Esophagus squamous epithelium (tissue), 5 donors: ENCODE data around the gene DCHS1. TPM values are rescaled to one million over a fixed set of nuclear protein-coding genes. Genes with fewer than 3 reads are reported as not detected.

Source experiments
- DNase-seq: peaks from one replicate; lab custom pipeline; 2025; lab: John Stamatoyannopoulos, UW
- H3K27ac ChIP-seq, 4 donors: fragments of 200-600 bp; sonication (generic); one replicate each; pipeline ENCODE4 v1.5.1; 2016 to 2019; ENCODE audit warnings: mild to moderate bottlenecking in 1 of 4
- H3K27me3 ChIP-seq, 4 donors: fragments of 200-600 bp; sonication (generic); 1 replicate in 3 of 4; 2 replicates in 1 of 4; pipeline versions ENCODE4 v1.5.1 to v1.6.0; 2017 to 2021; ENCODE audit warnings: antibody characterized with exemption in 1 of 4
- H3K36me3 ChIP-seq, 3 donors: fragments of 200-600 bp; sonication (generic); one replicate each; pipeline ENCODE4 v1.5.1; 2016 to 2019
- H3K4me1 ChIP-seq, 3 donors: fragments of 200-600 bp; sonication (generic); one replicate each; pipeline ENCODE4 v1.5.1; 2017 to 2019
- H3K4me3 ChIP-seq, 4 donors: fragments of 200-600 bp; sonication (generic); 1 replicate in 3 of 4; 2 replicates in 1 of 4; pipeline ENCODE4 v1.5.1; 2016 to 2019; ENCODE audit warnings: mild to moderate bottlenecking in 2 of 4, moderate library complexity in 1 of 4
- H3K9me3 ChIP-seq, 3 donors: fragments of 200-600 bp; sonication (generic); one replicate each; pipeline ENCODE4 v1.5.1; 2016 to 2019
- CTCF ChIP-seq, 6 experiments: fragments of 450-650 bp in 4 of 6; fragments of 200-600 bp in 2 of 6; sonication (generic) in 2 of 6; IDR thresholded peaks; one replicate each; pipeline ENCODE4 v1.5.1; 2016 to 2019; ENCODE audit warnings: antibody characterized with exemption in 6 of 6, mild to moderate bottlenecking in 4 of 6, moderate library complexity in 4 of 6
- POLR2A ChIP-seq, 4 donors: fragments of 450-650 bp; IDR thresholded peaks; one replicate each; pipeline ENCODE4 v1.6.1; 2017; ENCODE audit warnings: antibody characterized with exemption in 4 of 4, mild to moderate bottlenecking in 4 of 4, moderate library complexity in 3 of 4
- WGBS, 2 donors: methylation state at CpG; one replicate each; pipeline ENCODE4 v1.1.5; 2018; 5-methylcytosine and 5-hydroxymethylcytosine counted together
- intact Hi-C: fragments of 100-400 bp; cut with DNase I; formaldehyde crosslinking; loops from one replicate; pipeline ENCODE4 v1.15.0; 2022
- total RNA-seq, 4 donors: library from RNA; depleted of rRNA; stranded (reverse); fragments of >200 nt; gene quantifications; one replicate each; pipeline ENCODE4 v1.1.0, GENCODE V29; 2016
- donor health status: DM: yes; HTN: yes; CAD: no.

Gene DCHS1
- total RNA-seq, 4 donors from 2014 or later = 1.1 to 9.9 (median 2.3) TPM

- Histone ChIP-seq H3K27ac (no peak overlapping the region), H3K4me3 (no peak overlapping the region), H3K36me3 (peaks cover 0 to 17% (median 0%) of the 10 kb centered on the region in 3 donors), H3K4me1 (peaks cover 8 to 42% (median 20%) of the 10 kb centered on the region in 3 donors), H3K27me3 (no peaks in the 10 kb centered on the region), H3K9me3 (no peaks in the 10 kb centered on the region)
- 87 to 88% methylated on average over 7 to 29 of the region's 36 CpGs for WGBS, 2 donors
- DNase-seq = no peak
- intact Hi-C loops = no loop called here
- TF ChIP-seq POLR2A (IDR thresholded peaks at IDR 0.05) (no peak), CTCF (IDR thresholded peaks at IDR 0.05) (no peak)
These were observed 15.3 kb downstream of the DCHS1 start for GRCh38 chr11:6640036-6640984.

GRCh38 chr11:6638429-6638828 lies 17.2 kb downstream of the DCHS1 start:
- peaks cover 8 to 57% (median 20%) of the 10 kb centered on the region in 3 donors for H3K4me1 ChIP-seq
- no peak for DNase-seq
- no peaks in the 10 kb centered on the region for H3K9me3 ChIP-seq
- H3K36me3 ChIP-seq = peaks cover 0 to 17% (median 0%) of the 10 kb centered on the region in 3 donors
- WGBS, 2 donors = 74 to 78% methylated on average over 4 of the region's 4 CpGs
- TF ChIP-seq POLR2A (IDR thresholded peaks at IDR 0.05) = no peak
- no peak for TF ChIP-seq CTCF (IDR thresholded peaks at IDR 0.05)
- no peak overlapping the region for H3K4me3 ChIP-seq
- no peaks in the 10 kb centered on the region for H3K27me3 ChIP-seq
- intact Hi-C loops = no loop called here
- peak overlapping the region in 1 of 4 donors; percentile 17 for H3K27ac ChIP-seq

GRCh38 chr11:6637871-6638270 lies 17.7 kb downstream of the DCHS1 start:
- peak overlapping the region in 1 of 4 donors; percentile 17 for H3K27ac ChIP-seq
- peaks cover 0 to 21% (median 0%) of the 10 kb centered on the region in 3 donors for H3K36me3 ChIP-seq
- intact Hi-C loops = no loop called here
- no peak overlapping the region for H3K4me3 ChIP-seq
- H3K9me3 ChIP-seq = no peaks in the 10 kb centered on the region
- no peak for DNase-seq
- WGBS, 2 donors = 0 to 9% methylated on average over 2 to 3 of the region's 3 CpGs
- TF ChIP-seq POLR2A (IDR thresholded peaks at IDR 0.05) = no peak
- TF ChIP-seq CTCF (IDR thresholded peaks at IDR 0.05) = no peak
- peaks cover 8 to 57% (median 20%) of the 10 kb centered on the region in 3 donors for H3K4me1 ChIP-seq
- H3K27me3 ChIP-seq = no peaks in the 10 kb centered on the region

GRCh38 chr11:6636480-6636879 lies 19.1 kb downstream of the DCHS1 start:
- WGBS, 2 donors = 80 to 81% methylated on average over 3 of the region's 3 CpGs
- DNase-seq = no peak

More at GRCh38 chr11:6636480-6636879, 19.1 kb downstream of the DCHS1 start:
- Histone ChIP-seq H3K27me3 (peaks cover 0 to 6% (median 0%) of the 10 kb centered on the region in 4 donors), H3K27ac (peak overlapping the region in 2 of 4 donors; percentile 32 to 61), H3K36me3 (peaks cover 0 to 35% (median 0%) of the 10 kb centered on the region in 3 donors), H3K4me1 (peaks cover 8 to 57% (median 20%) of the 10 kb centered on the region in 3 donors), H3K4me3 (no peak overlapping the region), H3K9me3 (no peaks in the 10 kb centered on the region)
- intact Hi-C loops = no loop called here
- TF ChIP-seq CTCF (IDR thresholded peaks at IDR 0.05) (no peak), POLR2A (IDR thresholded peaks at IDR 0.05) (no peak)
